HG02571 (cell line): Measurements from ENCODE around the gene TMEM214.

ENCODE experiments used
- ATAC-seq: cut with Tn5 transposase; IDR thresholded peaks from one replicate; pipeline ENCODE4 v1.9.1; 2021; ENCODE audit warnings: mild to moderate bottlenecking, moderate library complexity; ENCODE audit not compliant: unreplicated experiment

TMEM214 gene

DNA sequence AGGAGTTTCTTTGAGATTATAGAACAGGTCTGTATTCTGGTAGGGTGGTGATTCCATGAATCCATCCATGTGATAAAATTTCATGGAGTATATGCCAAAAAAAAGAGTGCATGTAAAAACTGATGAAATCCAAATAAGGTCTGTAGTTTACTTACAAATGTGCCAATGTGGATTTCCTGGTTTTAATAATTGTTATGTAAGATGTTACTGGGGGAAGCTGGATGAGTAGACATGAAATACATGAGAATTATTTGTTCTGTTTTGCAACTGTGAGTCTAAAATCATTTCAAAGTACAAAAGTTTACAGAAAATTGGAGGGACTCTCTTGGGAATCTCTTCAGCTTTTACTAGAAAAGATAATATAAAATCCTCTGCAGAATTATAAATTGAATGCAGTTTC is 23.7 kb upstream of the TMEM214 start:
- no peak for ATAC-seq

DNA sequence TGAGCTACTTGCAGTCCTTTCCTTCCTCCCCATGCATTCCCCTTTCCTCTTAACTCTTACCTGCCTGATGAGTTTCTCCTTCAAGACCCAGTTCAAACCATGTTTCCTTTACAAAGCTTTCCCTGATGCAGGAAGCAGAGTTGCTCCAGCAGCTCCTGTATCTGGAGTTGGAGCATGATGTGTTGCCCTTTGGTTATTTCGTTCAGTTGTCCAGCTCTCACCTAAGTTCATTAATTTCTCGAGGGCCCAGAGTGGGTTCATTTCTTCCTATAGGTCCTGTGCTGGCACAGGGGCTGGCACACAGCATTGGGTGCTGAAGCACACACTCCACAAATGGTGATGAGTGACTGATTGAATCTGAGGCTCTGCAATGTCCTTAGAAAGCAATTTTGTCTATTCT is 23.0 kb upstream of the TMEM214 start:
- ATAC-seq = no peak

DNA sequence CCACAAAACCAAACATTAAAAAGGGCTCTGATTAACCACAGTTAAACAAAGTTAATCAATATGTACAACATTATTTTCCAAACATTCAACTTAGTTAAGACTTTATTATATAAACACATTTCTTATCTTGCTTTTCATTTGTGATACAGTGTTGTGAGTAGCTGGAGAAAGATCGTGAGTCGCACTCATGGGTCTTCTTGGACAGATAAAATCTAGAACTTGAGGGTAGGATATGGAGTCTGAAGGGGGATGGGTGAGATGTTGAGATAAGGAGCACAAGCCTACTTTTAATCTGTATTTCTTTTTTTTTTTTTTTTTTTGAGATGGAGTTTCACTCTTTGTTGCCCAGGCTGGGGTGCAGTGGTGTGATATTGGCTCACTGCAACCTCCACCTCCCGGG is 22.6 kb upstream of the TMEM214 start:
- no peak for ATAC-seq

DNA sequence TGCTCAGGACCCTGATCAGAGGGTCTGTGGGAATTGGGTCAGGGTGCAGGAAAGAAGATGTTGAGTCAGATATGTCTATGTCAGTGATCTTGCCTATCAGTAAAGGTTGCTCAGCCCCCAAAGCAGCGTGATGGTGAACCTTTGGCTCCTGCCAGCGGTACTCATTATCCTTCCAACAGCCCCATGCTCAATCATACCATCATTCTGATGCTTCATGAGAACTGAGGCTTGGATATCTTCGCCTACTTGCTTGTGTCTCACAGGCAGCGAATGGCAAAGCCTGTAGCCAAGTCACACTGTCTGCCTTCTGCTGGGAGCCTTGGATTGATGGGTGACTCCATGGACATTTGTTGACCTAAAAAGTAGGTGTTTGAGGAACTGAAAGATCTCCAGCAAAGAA is 19.0 kb upstream of the TMEM214 start:
- ATAC-seq = no peak

DNA sequence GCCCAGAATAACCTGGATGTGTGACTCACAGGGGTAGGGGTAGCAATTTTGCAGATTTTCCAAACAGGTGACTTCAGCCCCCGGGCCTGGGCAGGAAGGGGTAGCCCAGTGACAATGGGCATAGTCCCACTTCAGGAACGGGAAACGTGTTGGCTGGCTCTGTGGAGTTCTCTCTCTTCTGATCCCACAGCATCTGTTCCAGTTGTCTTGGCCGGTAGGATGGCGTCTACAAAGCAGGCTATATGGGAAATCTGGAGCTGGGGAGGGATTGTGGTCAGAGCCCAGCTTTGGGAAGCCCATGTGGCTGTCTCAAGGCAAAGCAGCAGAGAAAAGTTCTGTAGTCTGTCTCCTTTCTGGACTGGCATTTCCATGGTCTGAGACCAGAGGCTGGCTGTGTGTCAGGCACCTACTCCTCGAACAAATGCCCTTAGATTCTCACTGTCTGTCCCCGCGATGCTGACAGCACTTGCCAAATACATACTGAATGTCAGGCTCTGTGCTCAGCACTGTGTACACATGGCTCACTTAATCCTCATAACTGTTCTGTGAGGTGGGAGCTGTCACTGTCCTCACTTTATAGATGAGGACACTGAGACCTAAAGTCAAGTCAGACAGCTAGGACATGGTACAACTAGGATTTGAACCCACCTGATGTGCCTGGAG is 17.9 kb upstream of the TMEM214 start:
- no peak for ATAC-seq

DNA sequence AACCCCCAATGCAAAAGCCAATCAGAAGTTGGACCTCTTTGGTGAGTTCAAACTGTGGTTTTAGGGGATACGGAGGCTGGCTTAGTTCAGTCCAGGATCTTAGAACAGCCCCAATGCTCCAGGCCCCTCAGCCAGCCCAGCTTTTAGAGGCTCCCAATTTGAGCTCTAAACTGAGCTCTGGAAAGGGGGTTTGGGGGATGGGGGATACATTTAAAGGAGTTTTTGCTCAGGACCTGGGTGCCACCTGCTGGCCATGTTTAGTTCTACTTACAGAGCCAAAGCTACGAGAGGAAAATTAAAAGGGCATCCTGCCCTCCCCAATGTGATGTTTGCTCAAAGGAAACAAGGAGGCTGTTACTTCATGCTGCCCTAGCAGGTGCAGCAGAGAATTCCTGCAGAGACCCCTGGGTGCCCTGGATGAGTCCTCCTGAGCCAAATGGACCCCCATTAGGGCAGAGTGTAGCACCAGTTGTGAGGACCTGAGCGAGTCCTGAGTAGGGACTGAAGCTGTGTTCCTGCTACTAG is 15.9 kb upstream of the TMEM214 start:
- no peak for ATAC-seq

DNA sequence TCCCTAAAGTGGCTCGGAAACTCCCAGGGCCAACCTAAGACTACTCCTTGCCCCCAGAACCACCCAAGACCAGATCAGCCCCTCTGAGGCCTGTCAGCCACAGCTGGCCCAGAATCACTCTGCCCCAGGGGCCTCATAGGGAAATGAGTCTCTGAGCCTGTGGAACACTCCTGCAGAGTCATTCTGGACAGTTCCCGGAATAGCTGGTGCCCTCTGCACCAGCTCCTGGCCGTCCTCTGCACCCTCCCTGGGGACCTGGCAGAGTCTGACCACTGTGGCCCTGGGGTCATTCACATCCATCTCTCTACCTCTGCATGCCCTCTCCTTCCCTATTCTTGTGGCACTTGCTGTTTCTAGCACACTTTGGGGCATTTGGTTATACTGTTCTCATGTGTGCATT is 14.6 kb upstream of the TMEM214 start:
- no peak for ATAC-seq

DNA sequence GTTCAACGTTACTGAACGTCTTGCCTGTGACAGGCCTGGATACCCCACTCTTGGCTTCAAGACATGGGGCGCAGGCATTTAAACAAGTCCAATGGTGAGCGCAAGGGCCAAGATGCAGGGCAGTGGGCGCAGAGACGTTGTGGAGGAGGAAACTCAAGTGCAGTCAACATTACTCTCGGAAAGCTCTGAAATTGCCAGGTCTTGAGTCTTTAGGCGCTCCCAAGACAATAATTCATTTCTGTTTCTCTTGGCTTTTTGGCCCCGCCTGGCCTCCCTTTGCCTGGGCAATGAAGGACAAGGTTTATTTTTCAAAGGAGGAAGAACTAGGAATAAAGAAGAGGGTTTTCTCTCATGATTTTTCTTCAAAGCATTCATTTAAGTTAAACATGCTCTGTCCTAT is 13.3 kb upstream of the TMEM214 start:
- no peak for ATAC-seq

DNA sequence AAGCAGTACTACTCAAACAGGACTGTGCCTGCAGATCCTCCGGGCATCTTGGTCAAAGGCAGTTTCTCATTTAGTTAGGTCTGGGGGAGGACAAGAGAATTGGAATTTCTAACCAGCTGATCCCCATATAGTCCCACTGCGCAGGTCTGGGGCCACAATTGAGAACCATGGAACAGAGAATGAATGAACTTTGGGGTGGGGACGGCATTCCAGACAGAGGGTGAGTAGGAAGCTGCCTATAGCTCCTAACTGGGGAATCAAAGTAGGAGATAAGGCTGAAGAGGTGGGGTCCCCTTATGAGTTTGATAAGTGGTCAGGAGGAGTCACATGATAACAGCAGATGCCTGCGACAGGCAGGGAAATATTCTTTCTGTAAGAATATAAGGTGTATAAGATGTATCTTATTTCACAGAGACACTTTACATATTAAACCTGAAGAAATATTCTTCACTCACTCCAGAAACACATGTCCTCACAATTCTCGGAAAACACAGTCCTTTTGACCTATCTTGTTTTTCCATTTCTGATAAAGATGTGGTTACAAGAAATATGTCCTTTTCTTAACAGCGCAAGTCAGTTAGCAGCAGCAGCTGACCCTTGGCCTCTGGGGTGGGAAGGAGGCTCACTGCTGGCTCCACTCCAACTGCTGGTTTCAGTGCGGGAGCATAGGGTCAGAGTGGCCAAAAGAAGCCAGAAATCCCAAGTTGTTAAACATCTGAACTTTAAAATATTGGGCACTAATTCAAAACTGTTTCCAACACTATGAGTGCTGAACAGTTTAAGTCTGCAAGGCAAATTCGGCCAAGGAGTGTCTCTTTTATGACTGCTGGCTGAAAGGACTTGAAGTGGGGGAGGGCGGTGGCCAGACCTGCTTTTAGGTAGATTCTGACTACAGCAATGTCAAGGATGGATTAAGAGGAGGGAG is 12.6 kb upstream of the TMEM214 start:
- no peak for ATAC-seq

DNA sequence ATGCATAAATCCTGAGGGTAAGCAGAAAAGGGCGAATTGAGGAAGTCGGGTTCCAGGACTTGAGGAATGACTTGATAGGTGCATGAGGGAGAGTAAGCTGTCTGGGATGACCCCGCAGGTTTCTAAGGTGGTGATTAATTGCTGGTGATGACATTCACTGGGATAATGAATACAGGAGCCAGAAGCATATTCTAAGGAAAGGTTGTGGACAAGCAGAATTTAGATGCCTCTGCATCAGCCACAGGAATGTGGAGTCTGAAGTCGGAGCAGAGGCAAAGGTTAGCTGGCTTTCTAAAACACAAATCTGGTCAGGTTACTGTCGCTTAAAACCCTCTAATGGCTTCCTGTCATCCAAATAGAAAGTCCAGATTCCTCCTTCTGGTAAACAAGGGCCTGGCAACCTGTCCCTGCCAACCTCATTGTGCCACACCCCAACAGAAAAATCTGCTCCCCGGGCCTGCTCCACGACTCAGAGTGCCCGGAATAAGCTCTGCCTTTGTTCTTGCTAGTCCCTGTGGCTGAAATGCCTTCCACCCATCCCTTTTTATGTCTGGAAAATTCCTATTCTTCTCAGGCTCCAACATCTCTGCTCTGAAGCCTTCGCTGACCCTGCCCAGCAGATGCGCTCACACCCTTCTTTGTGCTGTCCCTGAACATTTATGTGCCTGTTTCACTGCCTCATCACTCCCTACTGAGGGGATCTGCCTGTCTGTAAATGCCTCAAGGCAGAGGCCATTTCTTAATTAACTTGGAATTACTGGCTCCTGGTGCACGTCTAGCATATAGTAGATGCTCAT is 11.3 kb upstream of the TMEM214 start:
- no peak for ATAC-seq

DNA sequence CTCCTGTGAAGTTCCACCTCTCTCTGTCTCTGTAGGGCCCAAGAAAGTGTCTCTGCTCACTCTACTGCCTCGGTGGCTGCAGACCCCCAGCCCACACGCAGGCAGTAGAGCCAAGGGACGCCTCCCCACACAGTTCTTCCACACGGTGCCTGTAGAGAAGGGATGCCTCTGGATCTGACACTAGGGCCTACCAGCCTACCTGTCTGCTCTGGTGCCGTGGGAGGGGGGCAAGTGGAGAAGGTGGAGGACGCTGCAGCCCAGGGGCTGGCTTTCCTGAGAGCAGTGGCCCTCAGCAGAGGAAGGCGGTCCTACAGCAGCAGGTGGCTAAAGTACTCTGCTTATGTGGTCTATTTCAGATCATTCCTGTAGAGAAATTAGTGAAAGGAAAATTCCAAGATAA is 9.0 kb upstream of the TMEM214 start:
- ATAC-seq = no peak

DNA sequence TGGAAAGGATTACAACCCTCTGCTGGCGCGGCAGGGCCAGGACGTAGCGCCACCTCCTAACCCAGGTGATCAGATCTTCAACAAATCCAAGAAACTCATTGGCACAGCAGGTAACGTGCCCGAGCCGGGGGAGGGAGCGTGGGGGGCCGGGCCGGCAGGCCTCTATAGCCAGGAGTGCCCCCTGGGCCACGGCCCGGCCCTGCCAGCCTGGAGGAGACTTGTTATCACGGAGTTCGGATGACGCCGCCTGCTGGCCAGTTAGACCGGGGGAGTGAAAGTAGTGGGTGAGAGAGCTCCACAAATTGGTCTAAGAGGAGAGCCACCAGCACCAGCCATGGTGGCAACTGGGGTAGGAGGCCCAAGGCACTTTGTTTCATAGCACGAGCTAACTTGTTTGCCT is 8.6 kb upstream of the TMEM214 start:
- ATAC-seq = no peak

DNA sequence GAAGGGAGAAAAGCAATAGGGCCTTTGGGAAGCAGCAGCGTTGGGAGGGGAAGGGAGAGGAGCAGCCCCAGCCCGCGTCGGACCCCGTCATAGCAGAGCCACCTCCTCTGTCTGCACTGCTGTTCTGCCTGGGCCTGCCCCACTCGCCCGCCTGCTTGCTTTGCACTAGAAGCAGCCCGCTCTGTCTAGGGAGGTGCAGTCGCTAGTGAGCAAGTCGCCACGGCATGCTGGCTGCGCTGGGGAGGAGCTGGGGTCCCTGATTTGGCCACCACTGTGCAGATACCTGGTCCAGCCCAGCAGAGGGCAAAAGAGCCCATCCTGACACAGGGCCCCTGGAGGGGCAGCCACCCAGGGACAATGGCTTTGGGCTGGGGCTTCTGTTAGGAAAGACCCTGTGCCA is 8.0 kb upstream of the TMEM214 start:
- ATAC-seq = no peak

DNA sequence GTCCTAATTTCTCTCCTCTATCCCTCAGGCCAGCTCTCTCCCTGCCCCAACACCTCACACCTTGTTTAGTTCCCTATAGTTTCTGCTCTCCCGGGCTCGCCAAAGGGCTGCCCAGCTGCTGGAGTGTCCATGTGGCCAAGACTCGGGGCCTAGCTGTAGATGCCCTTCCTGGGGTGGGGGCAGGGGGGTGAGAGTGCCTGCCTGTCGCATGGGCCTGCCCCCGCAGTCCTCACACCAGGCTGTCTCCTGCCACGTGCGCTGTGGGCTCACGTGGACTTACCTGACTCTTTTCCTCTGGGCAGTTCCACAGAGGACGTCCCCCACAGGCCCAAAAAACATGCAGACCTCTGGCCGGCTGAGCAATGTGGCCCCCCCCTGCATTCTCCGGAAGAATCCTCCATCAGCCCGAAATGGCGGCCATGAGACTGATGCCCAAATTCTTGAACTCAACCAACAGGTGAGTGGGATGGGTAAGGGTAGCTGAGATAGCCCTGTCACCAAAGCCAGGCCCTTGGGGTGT is 7.4 kb upstream of the TMEM214 start:
- no peak for ATAC-seq

DNA sequence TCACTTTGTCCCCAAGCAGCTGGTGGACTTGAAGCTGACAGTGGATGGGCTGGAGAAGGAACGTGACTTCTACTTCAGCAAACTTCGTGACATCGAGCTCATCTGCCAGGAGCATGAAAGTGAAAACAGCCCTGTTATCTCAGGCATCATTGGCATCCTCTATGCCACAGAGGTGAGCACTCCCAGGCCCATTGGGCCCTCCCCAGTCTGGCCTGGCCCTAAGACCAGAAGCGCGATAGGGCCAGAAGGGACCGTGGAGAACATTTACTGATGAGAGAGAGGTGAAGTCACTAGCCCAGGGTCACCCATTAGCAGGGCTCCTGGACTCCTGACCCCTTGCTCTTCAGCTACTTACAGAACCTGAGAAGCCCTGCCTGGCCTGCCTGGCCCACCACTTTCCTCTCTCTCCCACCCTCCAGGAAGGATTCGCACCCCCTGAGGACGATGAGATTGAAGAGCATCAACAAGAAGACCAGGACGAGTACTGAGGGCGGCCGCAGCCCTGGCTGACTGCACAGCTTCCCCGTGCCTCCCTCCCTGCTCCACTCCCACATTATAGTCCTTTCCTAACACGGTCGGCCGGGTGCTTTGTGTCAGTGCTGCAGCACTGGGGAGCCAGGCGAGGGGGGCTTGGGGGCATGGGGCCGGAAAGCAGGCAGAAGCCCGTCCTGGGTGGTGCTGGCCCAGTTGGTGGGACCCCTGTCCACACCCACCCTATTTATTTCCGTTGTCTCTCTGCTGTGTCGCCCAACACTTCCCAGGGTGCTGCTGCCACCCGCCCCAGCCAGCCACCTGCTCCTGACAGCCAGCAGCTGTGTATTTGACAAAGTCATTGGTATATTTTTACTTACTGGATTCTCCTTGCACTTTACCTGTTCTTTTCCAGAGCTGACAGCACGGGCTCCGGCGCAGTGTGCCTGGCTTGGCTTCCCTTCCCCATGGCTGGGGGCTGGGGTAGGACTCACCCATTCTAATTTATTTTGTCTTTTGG is 6.6 kb upstream of the TMEM214 start:
- no peak for ATAC-seq

DNA sequence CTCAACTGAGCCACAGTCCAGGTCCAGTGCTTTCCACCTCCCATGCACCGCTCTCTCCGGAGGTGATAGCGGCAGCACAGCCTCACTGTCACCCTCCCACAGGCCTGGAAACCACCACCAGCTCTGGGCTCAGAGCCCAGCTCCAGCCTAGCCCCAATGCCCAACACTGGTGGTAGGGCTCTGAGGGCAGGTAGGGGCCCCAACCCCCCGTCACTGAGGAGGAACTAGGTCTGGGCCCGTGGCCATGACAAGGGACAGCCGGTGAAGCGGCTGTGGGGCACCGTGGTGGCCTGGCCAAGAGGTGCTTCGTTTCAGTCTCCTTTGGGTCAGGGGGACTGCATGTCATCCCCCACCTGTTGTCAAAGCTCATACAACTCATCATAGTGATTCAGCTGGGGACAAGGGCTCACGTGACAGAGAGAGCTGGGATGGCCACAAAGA is 5.5 kb upstream of the TMEM214 start:
- no peak for ATAC-seq

DNA sequence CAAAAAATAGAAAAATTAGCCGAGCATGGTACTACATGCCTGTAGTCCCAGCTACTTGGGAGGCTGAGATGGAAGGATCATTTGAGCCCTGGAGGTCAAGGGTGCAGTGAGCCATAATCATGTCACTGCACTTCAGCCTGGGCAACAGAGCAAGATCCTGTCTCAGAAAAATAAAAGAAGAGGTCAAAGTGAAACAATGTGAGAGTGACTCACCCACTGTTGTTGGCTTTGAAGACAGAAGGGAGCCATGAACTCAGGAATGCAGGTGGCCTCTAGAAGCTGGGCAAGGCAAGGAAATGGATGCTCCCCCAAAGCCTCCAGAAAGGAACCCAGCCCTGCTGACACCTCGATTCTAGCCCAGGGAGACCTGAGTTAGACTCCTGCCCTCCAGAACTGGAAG is 3.7 kb upstream of the TMEM214 start:
- no peak for ATAC-seq

DNA sequence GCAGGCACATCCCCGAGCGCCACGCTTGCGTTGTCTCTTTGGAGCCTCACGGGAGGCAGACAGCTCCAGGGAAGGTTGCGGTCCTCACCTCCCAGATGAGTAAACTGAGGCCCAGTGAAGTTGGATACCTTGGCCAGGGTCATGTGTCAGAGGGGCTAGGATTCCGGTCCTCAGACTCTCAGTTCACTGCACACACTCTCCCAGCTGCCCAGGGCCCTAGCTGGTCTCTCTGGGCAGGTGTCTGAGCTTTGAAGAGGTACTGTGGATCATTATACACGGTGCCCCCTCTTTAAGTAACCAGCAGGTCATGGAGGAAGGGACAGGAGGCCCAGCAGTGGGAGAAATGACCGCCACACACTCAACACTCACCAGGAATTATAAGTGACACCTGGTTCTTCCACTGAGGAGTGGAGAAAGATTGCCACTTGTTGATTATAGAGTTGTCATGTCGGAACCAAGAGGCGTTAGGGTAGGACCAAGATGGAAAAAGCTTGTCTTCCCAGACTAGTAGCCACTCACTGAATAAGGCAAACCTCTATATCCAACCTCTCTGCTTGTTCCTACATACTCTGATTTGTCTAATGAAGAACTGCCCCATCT is 588 bp downstream of the TMEM214 start:
- ATAC-seq = peak; percentile 3

DNA sequence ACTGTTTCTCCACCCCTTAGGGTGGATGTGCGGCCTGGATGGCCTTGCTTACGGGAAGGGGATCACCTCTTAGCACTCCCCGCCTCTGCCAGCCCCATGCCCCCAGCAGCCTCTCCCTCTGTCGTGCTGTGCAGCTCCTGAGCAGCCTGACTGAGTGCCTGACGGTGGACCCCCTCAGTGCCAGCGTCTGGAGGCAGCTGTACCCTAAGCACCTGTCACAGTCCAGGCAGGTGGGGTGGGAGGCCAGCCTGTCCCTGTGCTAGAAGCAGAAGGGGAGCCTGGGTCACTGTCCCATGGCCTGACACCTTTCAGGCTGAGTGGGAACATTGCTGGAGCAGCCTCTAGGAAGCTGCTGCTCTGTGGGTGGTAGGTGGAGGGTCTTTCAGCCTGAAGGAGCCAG is 5.2 kb downstream of the TMEM214 start:
- ATAC-seq = no peak
